ENCODE results near the gene DGKB.

The DGKB gene

GRCh38 chr7:14818871-14819270 is 83.7 kb downstream of the DGKB start:
- no peak for DNase-seq

DNA sequence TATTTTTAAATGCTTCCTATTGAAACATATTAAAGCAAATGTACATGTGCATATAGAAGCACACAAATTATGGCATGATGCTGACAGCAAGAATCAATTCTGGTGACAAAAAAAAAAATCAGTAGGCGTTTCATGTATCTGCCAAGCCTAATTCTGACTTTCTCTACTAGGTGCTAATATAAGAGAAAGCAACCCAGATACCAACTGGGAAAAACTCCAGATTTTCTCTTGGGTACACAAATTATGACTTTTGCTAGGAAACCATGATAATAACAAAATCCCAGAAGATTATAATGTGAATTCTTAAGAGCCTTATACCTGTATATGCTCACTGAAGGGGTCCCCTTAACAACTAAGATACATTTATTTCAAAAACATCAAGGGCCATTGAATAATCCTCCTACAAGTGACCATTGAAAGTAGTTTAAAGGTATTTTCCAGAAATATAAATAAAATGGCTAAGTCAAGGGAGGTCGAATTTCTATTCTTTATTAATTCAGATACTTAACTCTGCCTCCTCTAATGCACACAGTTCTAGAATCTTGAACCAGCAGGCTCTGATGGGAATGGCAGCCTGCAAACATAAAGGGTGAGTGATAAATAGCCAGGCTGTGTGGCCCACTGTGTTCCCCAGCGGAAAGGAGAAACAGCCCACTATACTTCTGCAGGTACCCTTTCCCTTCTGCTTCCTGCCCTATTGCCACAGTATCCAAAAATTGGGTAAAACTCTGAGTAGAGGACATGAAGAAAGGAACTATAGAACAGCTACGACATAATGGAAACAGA is 84.5 kb downstream of the DGKB start:
- DNase-seq = no peak

- DNase-seq = no peak
Measured at GRCh38 chr7:14807507-14807906, 95.0 kb downstream of the DGKB start.

DNA sequence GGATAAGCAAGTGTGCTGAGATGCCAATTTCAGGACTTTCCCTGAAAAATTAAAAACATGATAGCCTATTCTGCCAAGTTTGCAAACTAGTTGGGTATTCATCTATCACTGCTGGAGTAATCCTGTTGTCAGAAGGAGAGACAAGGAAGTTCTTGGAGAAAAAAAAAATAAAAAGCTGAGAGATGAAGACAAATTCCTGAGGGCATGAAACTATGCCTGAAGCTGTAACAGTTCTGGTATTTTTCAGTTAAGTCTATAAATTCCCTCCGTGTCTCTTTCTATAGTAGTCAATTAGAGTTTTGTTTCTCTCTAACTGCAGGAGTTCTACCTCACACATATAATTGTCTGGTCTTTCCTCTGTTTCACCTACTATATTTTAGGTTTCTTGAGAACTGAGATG is 95.7 kb downstream of the DGKB start:
- DNase-seq = no peak

DNA sequence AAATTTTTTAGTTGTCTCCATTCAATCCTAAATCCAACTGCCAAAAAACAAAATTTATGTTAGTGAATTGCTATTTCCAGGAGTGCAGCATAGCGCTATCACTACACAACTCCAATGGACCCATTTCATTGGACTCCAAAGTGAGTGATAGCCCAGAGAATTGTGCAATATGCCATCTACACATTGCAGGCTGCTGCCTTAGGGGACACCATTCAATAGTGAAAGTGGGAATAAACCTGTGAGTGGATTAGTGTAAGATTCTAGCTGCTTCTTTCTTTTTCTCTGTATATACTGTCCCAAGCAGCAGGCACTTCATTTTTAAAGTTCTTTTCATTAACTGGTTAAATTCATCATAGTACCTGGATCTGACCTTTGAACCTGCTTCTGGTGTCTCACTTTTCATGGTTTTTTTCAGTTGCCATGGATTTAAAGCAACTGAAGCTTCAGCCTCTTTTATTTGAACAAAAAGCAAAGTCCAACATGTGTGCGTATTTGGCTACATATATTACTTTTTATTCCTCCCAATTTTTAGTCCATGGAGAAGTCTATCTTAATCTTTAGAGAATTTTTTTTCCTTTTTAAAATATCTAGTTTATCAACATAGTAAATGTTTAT is 97.3 kb downstream of the DGKB start:
- no peak for DNase-seq

GRCh38 chr7:14800664-14801063 is 101.9 kb downstream of the DGKB start:
- no peak for DNase-seq

DNA sequence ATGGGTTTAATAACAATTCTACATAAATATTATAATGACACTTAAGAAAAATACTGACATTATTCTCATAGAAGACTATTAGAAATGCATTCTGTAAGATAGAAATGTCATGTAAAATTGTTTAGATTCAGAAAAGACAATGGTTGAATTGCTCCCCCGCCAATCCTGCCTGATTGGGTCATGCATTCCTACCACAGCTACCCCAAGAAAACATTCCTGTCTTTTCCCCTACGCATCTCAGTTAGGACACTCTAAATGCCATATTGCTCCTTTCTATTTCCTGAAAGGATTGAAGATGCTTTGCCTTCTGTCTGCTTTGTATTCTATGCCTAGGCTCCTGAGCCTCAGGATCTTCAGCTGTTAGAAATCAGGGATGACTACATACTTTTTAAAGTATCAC is 109.4 kb downstream of the DGKB start:
- no peak for DNase-seq

DNA sequence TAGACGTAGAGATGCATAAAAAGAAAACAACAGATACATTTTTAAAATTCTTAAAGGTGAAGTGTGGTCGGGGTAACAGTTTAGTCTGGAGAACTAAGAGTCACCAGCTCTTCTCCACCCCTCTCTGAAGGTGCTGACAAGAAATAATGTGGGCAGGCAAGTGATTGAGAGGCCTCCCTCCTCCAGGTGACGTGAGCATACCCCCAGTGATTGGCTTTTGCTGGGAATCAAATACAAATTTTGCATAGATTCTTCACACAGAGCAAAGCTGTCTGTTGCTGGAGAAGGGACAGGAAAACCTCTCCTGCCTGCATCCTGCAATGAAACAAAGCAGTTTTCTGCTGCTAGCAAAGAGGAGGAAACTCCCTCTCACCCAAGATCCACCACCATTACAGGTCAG is 115.0 kb downstream of the DGKB start:
- no peak for DNase-seq

DNA sequence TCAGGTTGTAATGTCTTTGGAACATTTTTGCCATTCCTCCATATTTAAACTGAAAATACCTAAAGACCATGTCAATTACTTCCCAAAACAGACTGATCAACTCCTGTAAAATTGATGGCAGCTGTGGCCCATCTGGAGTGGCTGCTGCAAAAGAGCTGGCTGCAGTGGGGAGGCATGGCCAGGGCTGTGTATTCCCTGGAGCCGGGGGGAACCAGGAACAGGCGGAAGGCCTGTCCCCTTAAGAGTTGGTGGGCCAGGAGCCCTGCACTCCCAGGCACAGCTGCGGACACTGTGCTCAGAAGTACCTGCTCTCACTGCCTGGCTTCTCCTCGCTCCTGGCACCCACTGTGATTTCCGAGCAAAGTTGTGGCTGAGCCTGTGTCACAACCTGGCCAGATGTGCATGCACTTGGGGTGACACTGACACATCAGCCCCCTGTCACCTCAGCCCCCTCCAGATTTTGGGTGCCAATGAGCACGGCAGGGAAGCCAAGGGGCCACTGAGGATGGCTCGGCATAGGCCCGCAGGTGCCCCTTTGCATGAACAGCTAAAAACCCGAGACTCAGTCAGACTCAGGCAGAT is 116.1 kb downstream of the DGKB start:
- no peak for DNase-seq

- no peak for DNase-seq
Measured at GRCh38 chr7:14777806-14778205, 124.7 kb downstream of the DGKB start.

- no peak for DNase-seq
Measured at GRCh38 chr7:14776266-14776665, 126.3 kb downstream of the DGKB start.

GRCh38 chr7:14773729-14774271 is 128.8 kb downstream of the DGKB start:
- DNase-seq = peak; percentile 4

DNA sequence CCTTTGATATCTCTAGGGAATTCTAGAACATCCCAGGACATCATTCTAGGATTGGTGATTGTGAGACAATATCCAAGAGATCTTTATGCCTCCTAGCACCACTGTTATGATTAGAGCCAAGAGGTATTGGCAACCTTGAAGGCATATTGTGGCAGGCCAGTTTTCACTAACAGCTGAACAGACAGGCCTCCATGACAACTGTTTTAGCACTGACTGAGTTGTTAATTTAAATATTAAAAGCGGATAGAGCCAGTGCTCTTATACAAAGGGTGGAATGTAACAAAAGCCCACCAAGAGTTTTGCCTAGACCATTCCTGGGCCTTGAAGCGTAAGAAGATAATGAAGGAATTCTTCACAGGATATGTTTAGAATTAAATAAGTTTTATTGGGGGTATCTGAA is 131.9 kb downstream of the DGKB start:
- no peak for DNase-seq

DNA sequence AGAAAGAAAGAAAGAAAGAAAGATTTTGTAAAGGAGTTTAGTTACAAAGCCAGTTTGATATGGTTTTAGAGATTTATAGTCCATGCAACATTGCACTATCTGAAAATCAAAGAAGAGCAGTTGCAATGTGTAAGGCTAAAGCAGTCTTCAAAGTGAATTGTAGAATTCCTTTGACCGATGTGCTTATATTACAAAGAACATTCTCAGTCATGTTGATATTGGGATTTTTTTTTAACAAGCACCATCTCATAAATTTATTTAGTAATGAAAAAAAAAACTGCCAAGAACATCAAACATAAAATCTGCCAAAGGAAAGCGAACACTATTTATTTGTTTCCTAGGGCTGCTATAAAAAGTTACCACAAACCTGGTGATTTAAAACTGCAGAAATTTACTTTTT is 133.3 kb downstream of the DGKB start:
- no peak for DNase-seq

DNA sequence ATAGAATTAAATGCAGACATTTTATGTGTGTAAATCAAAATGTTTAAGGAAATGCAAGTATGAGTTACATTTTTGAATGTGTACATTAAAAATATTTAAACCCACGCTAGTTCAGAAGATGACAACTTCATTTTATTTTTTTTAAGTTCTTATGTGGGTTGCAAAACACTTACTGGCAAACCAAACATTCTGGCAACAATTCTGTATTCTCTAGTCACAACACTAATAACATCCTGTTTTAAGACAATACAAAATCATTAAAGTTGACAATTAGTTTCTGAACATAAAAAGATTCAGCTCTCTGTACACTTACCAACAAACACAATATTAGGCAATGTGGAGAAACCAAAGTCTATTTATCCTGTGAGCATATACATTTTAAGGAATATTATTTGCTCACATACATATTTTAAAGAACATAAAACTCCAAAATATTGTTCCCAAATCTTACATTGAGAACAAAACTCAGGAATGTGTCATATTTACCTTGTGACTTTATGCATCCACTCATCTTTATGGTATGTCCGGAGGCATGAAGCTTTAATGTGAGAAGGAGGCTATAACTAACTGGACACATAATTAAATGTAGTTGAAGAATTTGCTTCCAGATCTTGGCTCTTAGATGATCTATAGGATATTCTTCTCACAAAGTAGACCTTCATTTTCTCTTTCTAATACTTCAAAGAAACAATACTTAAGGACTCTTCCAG is 134.7 kb downstream of the DGKB start:
- DNase-seq = no peak

DNA sequence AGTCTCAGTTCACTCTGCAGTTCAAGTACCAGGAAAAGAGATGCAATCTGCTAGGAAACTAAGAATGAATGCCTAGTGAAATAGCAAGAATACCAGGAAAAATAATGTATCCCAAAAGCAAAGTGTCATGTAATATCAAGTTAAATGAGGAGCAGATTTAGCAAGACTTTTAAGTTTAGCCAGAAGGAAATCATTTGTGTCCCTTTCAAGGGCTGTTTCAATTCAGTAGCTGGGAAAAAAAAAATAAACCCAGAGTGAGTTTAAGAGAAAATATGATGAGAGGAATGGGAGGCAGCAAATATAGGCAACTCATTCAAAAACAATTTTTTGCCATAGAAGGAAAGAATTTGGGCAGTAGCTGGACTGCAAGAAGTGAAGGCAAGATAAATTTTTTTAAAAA is 135.8 kb downstream of the DGKB start:
- no peak for DNase-seq

GRCh38 chr7:14765731-14766130 is 136.8 kb downstream of the DGKB start:
- no peak for DNase-seq

DNA sequence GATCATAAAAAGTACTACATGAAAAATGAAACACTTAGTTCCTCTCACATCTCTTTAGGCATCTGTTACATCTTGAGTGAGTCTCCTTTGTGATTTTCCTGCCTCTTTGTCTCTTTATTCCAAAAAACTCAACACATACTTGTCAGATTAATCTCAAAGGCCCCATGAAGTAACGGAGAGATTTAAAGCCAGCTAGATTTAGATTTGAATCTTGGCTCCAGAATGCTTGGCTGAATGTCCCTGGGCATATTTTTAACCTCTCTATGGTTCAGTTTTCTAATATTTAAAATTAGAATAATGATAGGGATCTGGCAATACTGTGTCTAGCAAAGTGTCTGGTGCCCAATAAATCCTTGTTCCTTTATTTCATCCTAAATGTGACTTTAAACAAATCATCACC is 140.0 kb downstream of the DGKB start:
- DNase-seq = no peak

DNA sequence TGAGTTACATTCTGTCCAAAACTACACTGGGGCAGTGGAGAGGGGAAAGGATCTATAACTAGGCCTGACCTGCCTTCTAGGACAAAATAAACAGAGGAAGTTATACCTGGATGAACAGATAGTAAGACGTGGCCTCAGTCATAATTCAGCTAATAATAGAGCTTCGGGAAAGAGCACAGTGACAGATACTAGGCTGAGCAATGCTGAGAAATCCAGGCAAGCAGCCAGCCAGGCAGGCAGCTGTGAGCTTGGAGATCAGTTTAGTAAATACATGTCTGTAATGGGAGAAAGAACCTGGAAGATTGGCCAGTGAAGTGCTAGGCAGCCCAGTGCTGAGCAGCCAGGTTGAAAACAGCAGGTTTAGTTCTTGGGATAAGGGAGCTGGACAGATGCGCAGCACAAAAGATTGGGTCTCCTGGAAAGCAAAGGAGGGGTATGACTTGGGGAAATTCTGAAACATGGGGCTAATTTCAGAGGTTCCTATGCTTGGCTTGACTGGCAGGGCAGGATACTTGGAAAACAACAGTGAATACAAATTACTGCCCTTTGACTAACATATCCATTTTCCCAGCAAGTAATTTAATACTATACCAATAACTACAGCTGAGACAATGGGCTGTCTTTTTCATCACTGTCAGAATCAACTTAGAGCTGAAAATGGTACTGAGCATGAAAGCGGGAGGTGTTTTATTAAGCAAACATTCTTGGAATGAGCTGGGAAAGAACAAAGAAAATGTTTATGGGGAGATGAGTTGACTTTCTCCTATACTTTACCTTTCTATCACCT is 140.8 kb downstream of the DGKB start:
- peak; percentile 79 for DNase-seq

GRCh38 chr7:14760730-14761478 is 141.6 kb downstream of the DGKB start:
- DNase-seq = no peak

DNA sequence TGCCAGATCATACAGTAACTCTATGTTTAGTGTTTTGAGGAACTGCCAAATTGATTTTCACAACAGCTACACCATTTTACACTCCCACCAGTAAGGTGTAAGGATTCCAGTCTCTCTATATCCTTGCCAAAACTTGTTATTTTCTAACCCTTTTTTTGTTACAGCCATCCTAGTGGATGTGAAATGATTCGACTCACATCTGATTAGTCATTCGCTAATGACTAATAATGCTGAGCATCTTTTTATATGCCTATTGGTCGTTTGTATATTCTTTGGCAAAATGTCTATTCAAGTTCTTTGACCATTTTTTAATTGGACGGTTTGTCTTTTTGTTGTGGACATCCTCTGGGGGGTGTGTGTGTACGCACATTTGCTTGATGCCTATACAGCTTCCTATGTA is 142.8 kb downstream of the DGKB start:
- no peak for DNase-seq

GRCh38 chr7:14754631-14755030 is 147.9 kb downstream of the DGKB start:
- no peak for DNase-seq

Measured in NCI-H774 (cell line).